ENCODE results near the gene ELMOD3.
"Not testable (repeated sequence)": the region's sequence is repeated elsewhere in the genome, so short reads cannot be mapped to it uniquely, and the experiment has no call there.

The ELMOD3 gene

GRCh38 chr2:85324639-85325465, 29.7 kb upstream of the ELMOD3 start:
- peak overlapping the region; percentile 96 for H3K4me3 Mint-ChIP-seq
- peaks cover 58% of the 10 kb centered on the region for H3K4me1 Mint-ChIP-seq (ENCODE audit: low read depth)
- no peaks in the 10 kb centered on the region for H3K9me3 Mint-ChIP-seq
- H3K36me3 Mint-ChIP-seq (ENCODE audit: low read depth) = peaks cover 76% of the 10 kb centered on the region
- no peaks in the 10 kb centered on the region for H3K27me3 Mint-ChIP-seq (ENCODE audit: low read depth)
- peak overlapping the region; percentile 56 for H3K27ac Mint-ChIP-seq

- Mint-ChIP-seq H3K9me3 (no peaks in the 10 kb centered on the region), H3K4me3 (peak overlapping the region; percentile 96), H3K36me3 (ENCODE audit: low read depth) (peaks cover 70% of the 10 kb centered on the region), H3K27ac (peak overlapping the region; percentile 63), H3K27me3 (ENCODE audit: low read depth) (no peaks in the 10 kb centered on the region), H3K4me1 (ENCODE audit: low read depth) (peaks cover 52% of the 10 kb centered on the region)
Observed at GRCh38 chr2:85325466-85325811, 29.1 kb upstream of the ELMOD3 start.

GRCh38 chr2:85326406-85327159, 28.0 kb upstream of the ELMOD3 start:
- peak overlapping the region; percentile 96 for H3K4me3 Mint-ChIP-seq
- peaks cover 45% of the 10 kb centered on the region for H3K4me1 Mint-ChIP-seq (ENCODE audit: low read depth)
- peak overlapping the region; percentile 99 for H3K27ac Mint-ChIP-seq
- no peaks in the 10 kb centered on the region for H3K9me3 Mint-ChIP-seq
- H3K27me3 Mint-ChIP-seq (ENCODE audit: low read depth) = no peaks in the 10 kb centered on the region
- H3K36me3 Mint-ChIP-seq (ENCODE audit: low read depth) = peaks cover 60% of the 10 kb centered on the region

- peaks cover 41% of the 10 kb centered on the region for H3K4me1 Mint-ChIP-seq (ENCODE audit: low read depth)
- H3K36me3 Mint-ChIP-seq (ENCODE audit: low read depth) = peaks cover 53% of the 10 kb centered on the region
Observed at GRCh38 chr2:85327160-85327821, 27.3 kb upstream of the ELMOD3 start.

GRCh38 chr2:85327822-85328617, 26.5 kb upstream of the ELMOD3 start, which contains the start of gene TGOLN2:
TSS of gene TGOLN2 (minus strand) at chr2:85327989. CDS start at chr2:85327962, 27 bp downstream.
- peak within 1 kb of the TSS; percentile 99 for H3K27ac Mint-ChIP-seq
- H3K4me1 Mint-ChIP-seq (ENCODE audit: low read depth) = peaks cover 35% of the 10 kb centered on the region
- no peaks in the 10 kb centered on the region for H3K27me3 Mint-ChIP-seq (ENCODE audit: low read depth)
- H3K4me3 Mint-ChIP-seq = peak within 1 kb of the TSS; percentile 96
- H3K36me3 Mint-ChIP-seq (ENCODE audit: low read depth) = peaks cover 46% of the 10 kb centered on the region
- H3K9me3 Mint-ChIP-seq = no peaks in the 10 kb centered on the region

More at GRCh38 chr2:85327160-85327821, 27.3 kb upstream of the ELMOD3 start:
- Mint-ChIP-seq H3K27ac (peak overlapping the region; percentile 99), H3K4me3 (peak overlapping the region; percentile 96), H3K27me3 (ENCODE audit: low read depth) (no peaks in the 10 kb centered on the region), H3K9me3 (no peaks in the 10 kb centered on the region)

GRCh38 chr2:85329181-85329651, 25.4 kb upstream of the ELMOD3 start:
- no peaks in the 10 kb centered on the region for H3K9me3 Mint-ChIP-seq

GRCh38 chr2:85329701-85330100, 24.9 kb upstream of the ELMOD3 start:
- not testable (repeated sequence) for H3K27me3 Mint-ChIP-seq (ENCODE audit: low read depth); H3K27ac Mint-ChIP-seq; H3K4me3 Mint-ChIP-seq; H3K9me3 Mint-ChIP-seq
- Mint-ChIP-seq H3K36me3 (ENCODE audit: low read depth) (peaks cover 33% of the 10 kb centered on the region), H3K4me1 (ENCODE audit: low read depth) (peaks cover 27% of the 10 kb centered on the region)

More at GRCh38 chr2:85329181-85329651, 25.4 kb upstream of the ELMOD3 start:
- Mint-ChIP-seq H3K27me3 (ENCODE audit: low read depth) (no peaks in the 10 kb centered on the region), H3K4me3 (no peak overlapping the region), H3K36me3 (ENCODE audit: low read depth) (peaks cover 36% of the 10 kb centered on the region), H3K4me1 (ENCODE audit: low read depth) (peaks cover 29% of the 10 kb centered on the region), H3K27ac (peak overlapping the region; percentile 45)

- Mint-ChIP-seq H3K9me3 (no peaks in the 10 kb centered on the region), H3K27me3 (ENCODE audit: low read depth) (no peaks in the 10 kb centered on the region), H3K27ac (no peak overlapping the region), H3K4me3 (no peak overlapping the region), H3K36me3 (ENCODE audit: low read depth) (peaks cover 19% of the 10 kb centered on the region), H3K4me1 (ENCODE audit: low read depth) (peaks cover 16% of the 10 kb centered on the region)
Observed at GRCh38 chr2:85330839-85331636, 23.5 kb upstream of the ELMOD3 start.

- not testable (repeated sequence) for H3K9me3 Mint-ChIP-seq; H3K4me3 Mint-ChIP-seq; H3K27ac Mint-ChIP-seq; H3K4me1 Mint-ChIP-seq (ENCODE audit: low read depth); H3K36me3 Mint-ChIP-seq (ENCODE audit: low read depth)
- peaks cover 15% of the 10 kb centered on the region for H3K27me3 Mint-ChIP-seq (ENCODE audit: low read depth)
Observed at GRCh38 chr2:85333877-85334276, 20.7 kb upstream of the ELMOD3 start.

- Mint-ChIP-seq H3K27ac (no peak overlapping the region), H3K36me3 (ENCODE audit: low read depth) (no peaks in the 10 kb centered on the region), H3K4me1 (ENCODE audit: low read depth) (peaks cover 5% of the 10 kb centered on the region), H3K27me3 (ENCODE audit: low read depth) (peaks cover 19% of the 10 kb centered on the region), H3K9me3 (no peaks in the 10 kb centered on the region), H3K4me3 (no peak overlapping the region)
Observed at GRCh38 chr2:85334928-85335327, 19.6 kb upstream of the ELMOD3 start.

- peaks cover 12% of the 10 kb centered on the region for H3K36me3 Mint-ChIP-seq (ENCODE audit: low read depth)
- no peaks in the 10 kb centered on the region for H3K4me1 Mint-ChIP-seq (ENCODE audit: low read depth)
- H3K4me3 Mint-ChIP-seq = no peak overlapping the region
- no peak overlapping the region for H3K27ac Mint-ChIP-seq
- H3K27me3 Mint-ChIP-seq (ENCODE audit: low read depth) = peaks cover 25% of the 10 kb centered on the region
- H3K9me3 Mint-ChIP-seq = no peaks in the 10 kb centered on the region
Observed at GRCh38 chr2:85340034-85340892, 14.3 kb upstream of the ELMOD3 start.

GRCh38 chr2:85341269-85342029, 13.1 kb upstream of the ELMOD3 start:
- Mint-ChIP-seq H3K36me3 (ENCODE audit: low read depth) (peaks cover 16% of the 10 kb centered on the region), H3K4me3 (no peak overlapping the region), H3K27me3 (ENCODE audit: low read depth) (peaks cover 25% of the 10 kb centered on the region), H3K9me3 (no peaks in the 10 kb centered on the region), H3K4me1 (ENCODE audit: low read depth) (no peaks in the 10 kb centered on the region), H3K27ac (no peak overlapping the region)
